GM18951 (cell line): Measurements from ENCODE around the gene ZFYVE27.

ENCODE experiments used
- POLR2A ChIP-seq: IDR thresholded peaks from 4 replicates; pipeline ENCODE4 v1.6.1; 2011; ENCODE audit warnings: mild to moderate bottlenecking; ENCODE audit not compliant: insufficient read length, insufficient read depth; ENCODE audit errors: extremely low read depth
- in situ Hi-C: fragments of 300-500 bp; cut with MboI; formaldehyde crosslinking; loops from one replicate; pipeline ENCODE4 v1.12.0; 2022; ENCODE audit warnings: low sequenced_read_pairs, mixed read lengths, inconsistent platforms; ENCODE audit not compliant: unreplicated experiment

Gene ZFYVE27

DNA sequence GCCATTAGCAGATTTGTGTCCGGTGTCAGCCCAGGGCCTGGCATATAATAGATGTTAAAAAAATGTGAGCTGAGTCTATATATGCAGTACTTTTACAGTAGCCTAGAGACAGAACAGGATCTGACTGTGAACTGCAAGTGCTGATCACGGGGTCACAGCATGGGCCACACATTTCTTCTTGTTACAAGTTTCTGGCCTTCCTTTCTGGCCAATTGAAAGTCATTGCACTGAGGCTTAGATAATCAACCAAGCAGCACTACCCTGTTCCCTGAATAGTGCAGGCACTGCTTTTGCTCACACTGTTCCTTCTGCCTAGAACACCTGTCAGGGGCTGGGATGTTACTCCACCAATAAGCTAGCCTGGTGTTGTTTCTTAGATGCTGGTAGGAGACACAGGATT is 28.8 kb upstream of the ZFYVE27 start:
- in situ Hi-C loops, result no loop called here
- TF ChIP-seq POLR2A, result no peak

DNA sequence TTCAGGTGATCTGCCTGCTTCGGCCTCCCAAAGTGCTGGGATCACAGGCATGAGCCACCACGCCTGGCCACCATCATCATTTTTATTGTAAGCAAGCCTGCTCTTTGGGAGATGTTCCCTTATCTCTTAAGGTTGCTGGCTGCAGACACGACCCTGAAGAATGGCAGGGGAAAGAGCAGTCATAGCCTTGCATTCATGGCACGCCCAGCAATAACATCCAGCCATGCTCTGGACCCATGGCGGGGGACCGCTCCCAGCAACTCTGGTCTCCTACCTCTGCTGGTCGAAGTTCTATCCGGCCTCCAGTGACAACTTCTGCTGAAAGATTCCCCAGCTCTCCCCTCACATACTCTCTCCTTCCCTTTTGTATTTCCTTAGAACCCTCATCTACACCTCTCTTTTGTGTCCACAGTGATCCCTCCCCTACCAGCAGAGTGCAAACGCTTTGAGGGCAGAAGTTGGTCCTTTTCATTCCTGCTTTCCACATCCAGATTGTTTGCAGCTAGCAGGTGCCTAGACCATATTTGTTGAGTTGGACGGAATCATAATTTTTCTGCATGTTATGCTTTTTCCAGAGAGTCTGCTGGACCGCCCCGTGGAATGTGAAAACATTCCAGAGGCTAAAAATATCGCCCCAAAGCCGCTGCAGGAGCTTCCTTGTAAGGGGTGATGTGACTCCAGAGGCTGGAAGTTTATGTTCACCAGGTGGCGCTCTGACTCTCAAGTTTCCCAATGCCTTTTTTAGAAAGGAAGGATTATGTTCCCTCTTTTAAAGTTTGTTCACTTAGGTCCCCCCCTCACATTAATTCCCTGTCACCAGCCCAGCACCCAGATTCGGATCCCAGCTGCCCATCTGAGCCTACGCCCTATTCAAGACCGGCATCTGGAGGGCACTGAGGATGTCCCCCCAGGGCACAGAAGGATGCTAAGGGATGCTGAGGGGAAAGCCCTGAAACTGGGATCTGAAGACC is 27.7 kb upstream of the ZFYVE27 start:
- in situ Hi-C loops, result no loop called here

DNA sequence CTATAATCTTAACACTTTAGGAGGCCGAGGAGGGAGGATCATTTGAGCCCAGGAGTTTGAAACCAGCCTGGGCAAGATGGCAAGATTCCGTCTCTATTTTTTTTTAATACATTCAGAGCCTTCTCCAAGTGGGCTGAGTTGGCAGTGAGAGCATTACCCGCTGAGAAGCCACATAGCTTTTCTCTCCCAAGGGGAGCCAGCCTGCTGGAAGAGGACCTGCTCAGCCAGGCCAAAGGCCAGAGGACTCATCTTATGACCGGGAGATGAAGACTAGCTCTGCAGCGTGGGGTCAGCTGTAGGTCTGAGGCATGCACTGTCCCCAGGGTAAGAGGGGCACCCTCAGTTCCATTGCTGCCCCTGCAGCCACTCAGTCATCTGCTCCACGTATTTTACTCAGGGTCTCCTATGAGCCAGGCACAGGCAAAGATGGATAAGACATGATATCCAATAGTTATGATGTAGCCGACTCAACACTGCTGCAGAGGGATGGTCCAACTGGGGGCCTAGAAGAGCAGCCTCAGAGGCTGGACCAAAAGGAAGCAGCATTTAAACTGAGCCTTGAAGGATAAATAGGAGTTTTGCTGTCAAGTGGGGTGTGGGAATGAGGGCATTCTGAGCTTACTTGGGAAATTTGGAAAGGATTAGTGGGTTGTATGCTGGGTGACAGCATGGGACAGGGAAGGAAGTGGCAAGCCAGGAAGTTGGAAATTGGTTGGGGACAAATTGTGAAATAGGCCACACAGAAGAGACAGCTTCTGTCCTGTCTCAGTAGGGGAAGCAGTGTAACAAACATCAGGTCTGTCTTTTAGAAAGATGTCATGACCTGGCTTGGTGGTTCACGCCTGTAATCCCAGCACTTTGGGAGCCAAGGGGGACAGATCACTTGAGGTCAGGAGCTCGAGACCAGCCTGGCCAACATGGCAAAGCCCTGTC is 25.0 kb upstream of the ZFYVE27 start:
- TF ChIP-seq POLR2A, result no peak
- in situ Hi-C loops, result no loop called here

More for the DNA sequence above, 27.7 kb upstream of the ZFYVE27 start:
- TF ChIP-seq POLR2A, result no peak

DNA sequence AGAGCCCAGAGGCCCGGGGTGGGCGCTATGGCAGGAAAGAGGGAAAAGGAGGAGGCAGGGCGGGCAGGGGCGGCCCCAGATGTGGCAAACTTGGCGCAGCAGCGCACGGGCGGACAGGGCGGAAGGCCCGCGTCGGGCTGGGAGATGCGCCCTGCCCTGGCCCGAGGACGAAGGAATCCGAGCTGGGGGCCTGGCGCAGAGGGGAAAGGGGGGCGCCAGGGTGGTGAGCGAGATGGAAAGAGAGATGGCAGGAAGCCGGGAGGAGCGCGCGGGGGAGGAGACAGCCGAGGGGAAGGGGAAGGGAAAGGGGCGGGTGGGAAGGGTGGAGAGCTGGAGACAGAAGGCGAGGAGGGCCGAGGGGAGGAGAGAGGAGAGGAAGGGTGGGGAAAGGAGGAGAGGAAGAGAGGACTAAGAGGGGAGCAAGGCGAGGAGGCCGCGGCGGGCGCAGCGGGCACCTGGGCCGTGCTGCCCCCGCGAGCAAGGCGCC is 23.5 kb upstream of the ZFYVE27 start, which contains the start of gene MARVELD1:
Gene MARVELD1 (plus strand): TSS at position 392 of the 487 bp plus-strand sequence. CDS start 147 bp downstream, outside the sequence.
- TF ChIP-seq POLR2A, result peak; percentile 46
- in situ Hi-C loops, result no loop called here

DNA sequence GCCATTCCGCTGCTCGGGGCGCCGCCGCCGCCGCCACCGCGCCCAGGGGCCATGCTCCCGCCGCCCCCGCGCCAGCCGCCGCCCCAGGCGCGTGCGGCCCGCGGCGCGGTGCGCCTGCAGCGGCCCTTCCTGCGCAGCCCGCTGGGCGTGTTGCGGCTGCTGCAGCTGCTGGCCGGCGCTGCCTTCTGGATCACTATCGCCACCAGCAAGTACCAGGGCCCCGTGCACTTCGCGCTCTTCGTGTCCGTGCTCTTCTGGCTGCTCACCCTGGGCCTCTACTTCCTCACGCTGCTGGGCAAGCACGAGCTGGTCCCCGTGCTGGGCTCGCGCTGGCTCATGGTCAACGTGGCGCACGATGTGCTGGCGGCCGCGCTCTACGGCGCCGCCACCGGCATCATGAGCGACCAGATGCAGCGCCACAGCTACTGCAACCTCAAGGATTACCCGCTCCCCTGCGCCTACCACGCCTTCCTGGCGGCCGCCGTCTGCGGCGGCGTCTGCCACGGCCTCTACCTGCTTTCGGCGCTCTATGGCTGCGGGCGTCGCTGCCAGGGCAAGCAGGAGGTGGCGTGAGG is 23.0 kb upstream of the ZFYVE27 start:
- peak; percentile 56 for TF ChIP-seq POLR2A
- in situ Hi-C loops, result no loop called here

DNA sequence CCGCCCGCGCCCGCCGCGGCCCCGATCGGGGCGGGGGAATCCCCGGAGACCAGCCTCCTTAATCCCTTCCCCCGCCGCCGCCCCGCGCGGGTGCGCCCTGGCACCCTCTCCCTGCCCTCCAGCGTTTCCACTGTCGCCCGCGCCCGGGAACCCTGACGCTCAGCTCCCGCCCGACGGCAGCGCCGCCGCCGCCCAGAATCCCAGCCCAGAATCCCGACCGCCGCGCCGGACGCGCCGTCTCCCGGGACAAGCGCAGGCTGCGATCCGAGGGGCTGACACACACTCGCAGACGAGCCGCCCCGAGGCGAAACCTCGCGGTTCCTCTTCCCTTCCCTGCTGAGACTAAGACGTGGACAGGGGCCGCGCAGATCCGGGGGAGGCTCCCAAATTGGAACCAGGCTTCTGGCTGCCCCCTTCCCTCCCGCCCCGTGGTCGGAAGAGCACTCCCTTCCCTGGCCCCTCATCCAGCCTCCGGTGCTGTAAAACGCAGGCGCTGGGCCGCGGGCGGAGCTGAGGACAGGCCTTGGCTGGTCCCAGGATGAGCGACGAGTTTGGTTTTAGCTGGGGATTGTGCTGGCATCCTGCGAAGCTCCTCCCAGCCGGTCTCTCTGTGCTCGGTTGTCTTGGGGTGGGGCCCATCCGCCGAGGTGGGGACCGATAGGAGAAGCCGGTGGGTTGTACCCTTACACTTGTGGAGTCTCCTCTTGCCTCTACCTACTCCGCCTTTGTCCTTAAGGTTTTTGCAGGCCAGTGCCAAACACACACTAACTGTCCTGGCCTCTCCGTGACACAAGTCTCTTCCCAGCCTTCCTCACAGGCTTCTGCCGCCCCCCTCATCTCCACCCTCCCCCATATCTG is 22.3 kb upstream of the ZFYVE27 start:
- in situ Hi-C loops, result no loop called here
- TF ChIP-seq POLR2A, result no peak

DNA sequence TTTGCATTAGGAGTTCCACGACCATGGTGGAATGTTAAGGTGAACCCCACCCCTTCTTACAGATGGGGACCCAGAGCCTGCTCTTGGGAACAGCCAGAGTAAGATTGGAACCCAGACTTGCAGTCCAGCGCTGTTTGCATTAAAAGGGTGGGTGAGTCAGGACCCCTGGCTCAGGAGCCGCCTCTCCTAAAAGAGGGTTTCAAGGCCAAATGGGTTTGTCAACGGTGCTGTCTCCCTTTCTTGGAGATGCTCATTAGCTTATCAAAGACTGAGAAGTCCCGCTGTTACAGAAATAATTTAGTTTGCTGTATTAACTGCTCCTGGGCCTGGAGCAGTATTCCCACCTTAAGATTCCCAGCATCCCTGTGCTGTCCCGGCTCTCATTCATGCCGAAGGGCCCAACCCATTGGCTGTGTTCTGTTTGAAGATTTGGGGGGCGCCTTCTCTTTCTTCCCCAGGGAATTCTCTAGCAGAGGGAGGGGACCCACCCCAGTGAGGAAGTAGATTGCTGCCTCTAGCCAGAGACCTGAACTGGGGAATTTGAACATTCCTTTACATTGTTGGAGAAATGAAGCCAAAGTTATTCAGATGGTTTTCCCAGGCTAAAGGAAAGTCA is 21.6 kb upstream of the ZFYVE27 start:
- no peak for TF ChIP-seq POLR2A
- in situ Hi-C loops, result no loop called here

DNA sequence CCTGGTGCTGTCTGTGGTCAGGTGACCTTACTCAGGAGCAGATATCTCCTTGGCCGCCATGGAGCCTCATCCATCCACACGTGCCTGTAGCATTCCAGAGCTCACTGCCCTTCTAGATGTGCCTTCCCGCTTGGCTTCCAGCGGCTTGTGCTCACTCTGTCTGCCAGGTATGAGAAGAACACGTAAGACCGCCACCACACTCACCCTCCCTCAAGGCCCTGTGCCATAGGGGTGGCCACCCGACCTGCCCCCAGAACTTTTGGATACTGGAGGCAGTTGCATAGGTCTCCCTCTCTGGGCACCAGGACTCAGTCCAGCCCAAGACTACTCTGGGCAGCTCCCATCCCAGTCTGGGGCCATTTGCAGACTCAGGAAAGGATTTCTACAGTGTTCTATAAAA is 19.3 kb upstream of the ZFYVE27 start:
- in situ Hi-C loops, result no loop called here
- TF ChIP-seq POLR2A, result no peak

DNA sequence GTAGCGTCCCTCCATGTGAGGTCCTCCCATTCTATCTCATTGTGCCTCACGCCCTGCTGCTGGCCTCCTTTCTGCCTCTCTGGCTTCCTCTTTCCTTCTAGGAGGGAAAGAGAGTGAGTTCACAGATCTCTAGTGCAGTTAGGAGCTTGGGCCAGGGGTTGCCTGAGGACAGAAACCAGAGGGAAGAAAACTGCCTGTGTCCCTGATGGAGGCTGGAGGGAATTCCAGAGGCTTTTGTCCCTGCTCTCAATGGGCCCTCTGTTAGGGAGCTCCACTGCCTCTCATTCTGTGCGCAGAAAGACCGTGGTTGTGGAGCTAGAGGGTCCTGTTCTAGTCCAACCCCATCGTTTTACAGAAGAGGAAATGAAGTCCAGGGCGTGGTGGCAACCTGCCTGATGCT is 18.8 kb upstream of the ZFYVE27 start:
- in situ Hi-C loops, result no loop called here
- TF ChIP-seq POLR2A, result no peak

DNA sequence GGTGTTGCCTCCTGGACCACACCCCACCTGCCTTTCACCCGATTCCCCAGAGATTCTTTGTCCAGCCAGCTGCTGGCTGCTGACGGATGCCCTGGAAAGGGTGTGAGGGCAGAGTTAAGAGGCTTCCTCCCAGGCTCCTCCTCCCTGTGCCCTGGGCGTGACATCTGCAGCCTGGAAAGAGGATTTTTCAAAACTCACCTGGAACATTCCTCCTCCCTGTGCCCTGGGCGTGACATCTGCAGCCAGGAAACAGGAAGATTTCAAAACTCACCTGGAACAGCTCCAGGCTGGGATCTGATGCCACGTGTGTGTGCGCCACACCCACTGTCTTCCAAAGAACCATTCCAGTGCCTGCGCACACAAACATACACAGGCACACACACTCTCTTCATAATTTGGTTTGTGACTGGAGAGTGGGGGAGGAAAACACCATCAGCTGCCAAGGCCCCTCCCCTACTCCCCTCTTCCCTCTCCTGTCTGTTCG is 18.2 kb upstream of the ZFYVE27 start:
- TF ChIP-seq POLR2A, result no peak
- in situ Hi-C loops, result no loop called here

DNA sequence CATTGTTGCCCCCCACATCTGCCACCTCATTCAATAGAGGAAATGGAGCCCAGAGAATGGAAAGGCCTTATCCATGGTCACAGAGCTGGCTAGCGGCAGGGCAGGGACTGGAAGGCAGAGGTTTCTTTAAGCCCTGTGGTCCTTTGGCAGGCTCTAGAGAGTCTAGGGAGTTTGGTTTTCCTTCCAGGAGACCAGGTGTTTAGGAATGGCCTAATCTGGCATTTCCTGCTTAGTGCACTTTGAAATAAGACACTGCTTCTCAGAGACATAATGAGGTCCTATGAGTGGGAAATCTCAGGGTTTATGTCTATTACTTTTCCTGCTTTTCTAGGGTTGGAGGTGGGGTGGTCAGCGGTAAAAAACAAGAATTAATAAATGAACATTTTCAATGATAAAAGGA is 17.3 kb upstream of the ZFYVE27 start:
- no peak for TF ChIP-seq POLR2A
- in situ Hi-C loops, result no loop called here

DNA sequence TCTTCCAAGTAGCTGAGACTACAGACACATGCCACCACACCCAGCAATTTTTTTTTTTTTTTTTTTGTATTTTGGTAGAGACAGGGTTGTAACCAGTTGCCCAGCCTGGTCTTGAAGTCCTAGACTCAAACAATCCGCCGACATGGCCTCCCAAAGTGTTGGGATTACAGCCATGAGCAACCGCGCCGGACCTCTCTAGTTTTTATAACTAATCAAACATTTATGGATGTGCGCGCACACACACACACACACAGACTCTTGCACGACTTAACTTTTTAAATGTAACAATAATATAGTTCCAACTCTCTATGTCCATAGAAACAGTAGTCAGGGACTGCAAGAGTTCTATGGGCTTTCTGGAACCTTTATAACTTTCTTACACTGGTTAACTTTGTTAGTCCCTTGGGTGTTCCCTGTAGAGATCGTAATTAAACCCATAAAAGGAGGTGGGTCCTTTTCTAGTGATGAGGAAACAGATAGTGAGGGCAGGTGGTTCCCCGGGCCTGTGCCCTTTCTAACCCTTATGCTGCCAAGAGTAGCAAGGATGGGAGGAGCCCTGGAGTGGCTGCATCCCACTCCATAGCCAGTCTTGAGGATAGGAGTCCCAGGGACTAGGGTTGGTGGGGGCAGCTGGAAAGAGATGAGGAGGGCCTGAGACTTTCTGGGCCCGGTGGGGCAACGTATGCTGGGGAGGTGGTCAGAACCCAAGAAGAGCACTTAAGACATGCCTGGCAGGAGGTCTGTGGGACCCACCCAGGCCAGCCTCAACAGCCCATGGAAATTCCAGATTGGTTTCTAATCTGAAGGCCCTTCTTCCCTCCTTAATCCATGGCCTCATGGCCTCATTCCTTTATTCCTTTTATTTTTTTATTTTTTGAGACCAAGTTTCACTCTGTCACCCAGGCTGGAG is 14.8 kb upstream of the ZFYVE27 start:
- no peak for TF ChIP-seq POLR2A
- in situ Hi-C loops, result no loop called here
